Ovary (tissue), 9 donors: ENCODE measurements around the gene TCF7L1. TPM values are rescaled to one million over a fixed set of nuclear protein-coding genes. Genes with fewer than 3 reads are reported as not detected.
"Not testable (repeated sequence)": the region's sequence is repeated elsewhere in the genome, so short reads cannot be mapped to it uniquely, and the experiment has no call there.

Experiments used
- DNase-seq, 5 donors: peaks; one replicate each; pipeline ENCODE4 v3.0.0-alpha.2; 2019 to 2020
- H3K27ac ChIP-seq, 2 donors: fragments of 200-600 bp; one replicate each; pipeline versions ENCODE4 v1.5.1 to v1.8.0; 2019 to 2022
- H3K27me3 ChIP-seq: fragments of 200-600 bp; one replicate; pipeline ENCODE4 v1.8.0; 2022
- H3K36me3 ChIP-seq: fragments of 200-600 bp; sonication (generic); one replicate; pipeline ENCODE4 v1.5.1; 2019
- H3K4me1 ChIP-seq: one replicate; pipeline ENCODE4 v1.8.1; 2013; ENCODE audit warnings: mild to moderate bottlenecking, moderate library complexity; ENCODE audit not compliant: insufficient read depth
- H3K4me3 ChIP-seq: fragments of 200-600 bp; sonication (generic); one replicate; pipeline ENCODE4 v1.5.1; 2017
- H3K9me3 ChIP-seq, 2 donors: fragments of 200-600 bp in 1 of 2; sonication (generic) in 1 of 2; one replicate each; pipeline versions ENCODE4 v1.5.1 to v1.8.1; 2013 to 2019; ENCODE audit warnings: mild to moderate bottlenecking in 1 of 2, moderate library complexity in 1 of 2
- EP300 ChIP-seq: sonication (generic); formaldehyde crosslinking; IDR thresholded peaks from one replicate; pipeline ENCODE4 v1.6.1; 2017; ENCODE audit warnings: antibody characterized with exemption
- POLR2A ChIP-seq: fragments of 450-650 bp; IDR thresholded peaks from one replicate; pipeline ENCODE4 v1.6.1; 2017; ENCODE audit warnings: antibody characterized with exemption, mild to moderate bottlenecking, moderate library complexity
- WGBS, 3 donors: extraction: QIAGEN DNeasy Blood & Tissue Kit in 1 of 3; methylation state at CpG; one replicate each; pipeline versions ENCODE4 v1.1.5 to v1.1.7; 2013 to 2017; 5-methylcytosine and 5-hydroxymethylcytosine counted together
- intact Hi-C, 4 donors: fragments of 100-400 bp; cut with DNase I; formaldehyde crosslinking; loops; one replicate each; pipeline versions ENCODE4 v1.11.0 to v1.15.1; 2022 to 2023
- polyA plus RNA-seq, 2 donors: library from polyadenylated mRNA; stranded (reverse); fragments of 200-250 nt in 1 of 2; fragments of 350-450 nt in 1 of 2; fragmentation: Illumina TruSeq in 1 of 2; extraction: RNeasy Lipid Tissue Mini Kit (QIAGEN cat#74804) in 1 of 2; gene quantifications; one replicate each; pipeline ENCODE4 v1.2.3, GENCODE V29; 2013 to 2014
- total RNA-seq, 7 donors: library from RNA; depleted of rRNA in 2 of 7; stranded (reverse); fragments of >200 nt in 2 of 7; fragmentation: NEBNext Ultra II Directional in 3 of 7; extraction: Animal tissue kit (Norgen Biotek cat#: 25700) in 3 of 7; gene quantifications; one replicate each; pipeline versions ENCODE4 v1.1.0 to v1.2.4, GENCODE V29; 2016 to 2023
- TF ChIP-seq, protein P1 (sequence below), 3 donors: fragments of 450-650 bp in 2 of 3; fragments of 200-600 bp in 1 of 3; IDR thresholded peaks; one replicate each; pipeline versions ENCODE4 v1.5.1 to v1.8.0; 2016 to 2022; ENCODE audit warnings: antibody characterized with exemption in 3 of 3, mild to moderate bottlenecking in 1 of 3
- donor health status: DM: no; HTN: no; CAD: no; lungs with moderate emphysema.
- donor health status: DM: no; HTN: no; CAD: no.
- donor health status: Bipolar disorder and iron deficiency.
- donor health status: DM: yes; HTN: yes; CAD: no.
- donor health status: DM: no; HTN: no; CAD: no.
- donor health status: DM: yes; HTN: yes; CAD: no.

The TCF7L1 gene
- total and polyA plus RNA-seq, 9 donors = 5.2 to 29.8 (median 23.9) TPM

DNA sequence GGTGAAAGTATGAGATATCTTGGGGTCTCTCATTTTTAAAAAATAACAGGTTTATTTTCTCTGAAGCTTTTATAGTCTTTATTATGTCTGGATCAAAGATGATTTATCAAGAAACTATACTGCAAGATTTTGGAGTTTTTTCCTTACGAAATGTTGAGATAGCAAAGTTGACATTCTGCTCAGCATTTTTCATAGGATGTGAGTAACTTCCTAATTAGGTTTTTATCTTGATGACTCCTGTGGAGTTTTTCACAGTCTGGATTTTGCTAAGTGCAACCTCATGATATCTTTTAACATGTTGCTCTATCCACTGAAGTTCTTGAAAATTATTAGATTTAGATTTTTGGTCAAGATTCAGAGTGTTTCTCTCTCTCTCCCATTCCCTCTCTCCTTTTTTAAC is 17.8 kb downstream of the TCF7L1 start:
- no peak for DNase-seq
- Histone ChIP-seq H3K27me3 (no peaks in the 10 kb centered on the region), H3K36me3 (no peaks in the 10 kb centered on the region), H3K9me3 (no peaks in the 10 kb centered on the region), H3K4me1 (peaks cover 3% of the 10 kb centered on the region), H3K4me3 (no peak overlapping the region), H3K27ac (no peak overlapping the region)
- intact Hi-C loops = no loop called here
- 63 to 73% (median 65%) methylated on average over 1 of the region's 1 CpG for WGBS, 3 donors
- TF ChIP-seq POLR2A (no peak), EP300 (no peak)
- TF ChIP-seq, protein P1, sequence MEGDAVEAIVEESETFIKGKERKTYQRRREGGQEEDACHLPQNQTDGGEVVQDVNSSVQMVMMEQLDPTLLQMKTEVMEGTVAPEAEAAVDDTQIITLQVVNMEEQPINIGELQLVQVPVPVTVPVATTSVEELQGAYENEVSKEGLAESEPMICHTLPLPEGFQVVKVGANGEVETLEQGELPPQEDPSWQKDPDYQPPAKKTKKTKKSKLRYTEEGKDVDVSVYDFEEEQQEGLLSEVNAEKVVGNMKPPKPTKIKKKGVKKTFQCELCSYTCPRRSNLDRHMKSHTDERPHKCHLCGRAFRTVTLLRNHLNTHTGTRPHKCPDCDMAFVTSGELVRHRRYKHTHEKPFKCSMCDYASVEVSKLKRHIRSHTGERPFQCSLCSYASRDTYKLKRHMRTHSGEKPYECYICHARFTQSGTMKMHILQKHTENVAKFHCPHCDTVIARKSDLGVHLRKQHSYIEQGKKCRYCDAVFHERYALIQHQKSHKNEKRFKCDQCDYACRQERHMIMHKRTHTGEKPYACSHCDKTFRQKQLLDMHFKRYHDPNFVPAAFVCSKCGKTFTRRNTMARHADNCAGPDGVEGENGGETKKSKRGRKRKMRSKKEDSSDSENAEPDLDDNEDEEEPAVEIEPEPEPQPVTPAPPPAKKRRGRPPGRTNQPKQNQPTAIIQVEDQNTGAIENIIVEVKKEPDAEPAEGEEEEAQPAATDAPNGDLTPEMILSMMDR (IDR thresholded peaks at IDR 0.05) = no peak

DNA sequence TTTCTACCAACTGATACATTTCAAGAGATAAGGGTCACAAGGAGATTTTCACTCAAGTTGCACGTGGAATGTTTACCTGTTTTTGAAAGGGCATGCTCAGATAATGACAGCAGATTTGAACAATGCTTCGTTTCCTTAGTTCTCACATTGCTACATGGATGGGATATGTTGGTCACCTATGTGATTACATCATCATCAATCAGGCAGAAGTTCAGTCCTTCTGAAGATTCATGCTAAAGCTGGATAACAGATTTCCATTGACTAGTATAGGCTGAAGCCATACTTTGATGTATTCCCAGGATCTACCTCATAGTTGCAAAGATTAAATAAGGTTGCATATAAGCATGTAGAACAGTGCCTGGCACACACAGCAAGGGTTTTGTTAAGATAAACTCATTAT is 19.7 kb downstream of the TCF7L1 start:
- WGBS, 3 donors = 87 to 95% (median 90%) methylated on average over 2 of the region's 2 CpGs
- peaks cover 16% of the 10 kb centered on the region for H3K4me1 ChIP-seq
- TF ChIP-seq POLR2A (no peak), EP300 (no peak)
- TF ChIP-seq, protein P1 (IDR thresholded peaks at IDR 0.05) = no peak
- H3K9me3 ChIP-seq = no peaks in the 10 kb centered on the region
- intact Hi-C loops = no loop called here
- H3K27me3 ChIP-seq = no peaks in the 10 kb centered on the region
- H3K27ac ChIP-seq = no peak overlapping the region
- no peak overlapping the region for H3K4me3 ChIP-seq
- no peak for DNase-seq
- H3K36me3 ChIP-seq = no peaks in the 10 kb centered on the region

DNA sequence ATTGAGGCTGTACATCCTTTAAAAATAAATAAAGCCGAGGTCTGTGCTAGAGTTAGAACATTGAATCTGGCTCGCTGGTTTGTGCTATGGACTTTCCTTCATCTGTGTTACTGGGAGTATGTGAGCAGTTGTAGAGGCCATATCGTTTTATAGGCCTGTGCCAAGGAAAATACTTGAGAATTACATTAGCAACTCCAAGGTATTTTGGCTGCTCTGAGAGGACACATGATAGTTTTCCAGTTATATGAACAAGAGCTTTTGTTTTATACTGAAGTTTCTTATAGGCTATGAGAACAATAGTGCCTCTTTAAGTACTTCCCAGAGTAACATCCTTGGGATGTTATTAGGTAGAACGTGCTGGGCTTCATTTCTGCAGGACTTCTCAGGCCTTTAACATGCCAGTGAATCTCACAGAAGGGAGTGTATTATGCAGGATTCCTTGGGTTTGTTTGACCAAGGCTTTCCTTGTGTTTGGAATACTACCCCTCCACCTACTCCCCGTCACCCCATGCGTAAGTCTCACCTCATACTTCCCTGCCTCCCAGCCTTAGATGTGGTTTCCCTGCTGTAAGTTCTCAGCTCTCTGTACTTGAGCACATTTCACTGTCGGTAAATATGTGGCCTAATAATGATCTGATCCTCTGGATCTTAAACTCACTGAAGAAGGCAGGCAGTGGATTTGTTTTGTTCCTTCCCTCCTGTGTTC is 21.0 kb downstream of the TCF7L1 start:
- Histone ChIP-seq H3K4me1 (peaks cover 22% of the 10 kb centered on the region), H3K27me3 (no peaks in the 10 kb centered on the region), H3K4me3 (no peak overlapping the region), H3K9me3 (no peaks in the 10 kb centered on the region), H3K27ac (no peak overlapping the region), H3K36me3 (no peaks in the 10 kb centered on the region)
- TF ChIP-seq, protein P1 (IDR thresholded peaks at IDR 0.05) = no peak
- TF ChIP-seq EP300 (no peak), POLR2A (no peak)
- no peak for DNase-seq
- 20 to 37% (median 31%) methylated on average over 7 of the region's 7 CpGs for WGBS, 3 donors
- intact Hi-C loops = no loop called here

DNA sequence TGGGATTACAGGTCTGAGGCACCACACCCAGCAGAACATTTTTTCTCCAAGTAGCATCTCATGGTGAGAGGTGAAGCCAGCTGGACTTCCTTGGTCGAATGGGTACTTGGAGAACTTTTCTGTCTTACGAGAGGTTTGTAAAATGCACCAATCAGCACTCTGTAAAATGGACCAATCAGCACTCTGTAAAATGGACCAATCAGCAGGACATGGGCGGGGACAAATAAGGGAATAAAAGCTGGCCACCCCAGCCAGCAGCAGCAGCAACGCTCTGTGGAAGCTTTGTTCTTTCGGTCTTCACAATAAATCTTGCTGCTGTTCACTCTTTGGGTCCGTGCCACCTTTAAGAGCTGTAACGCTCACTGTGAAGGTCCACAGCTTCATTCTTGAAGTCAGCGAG is 21.9 kb downstream of the TCF7L1 start:
- WGBS, 3 donors = 89 to 96% (median 96%) methylated on average over 8 of the region's 8 CpGs
- H3K27ac ChIP-seq, H3K9me3 ChIP-seq, H3K4me3 ChIP-seq, intact Hi-C loops, H3K36me3 ChIP-seq, H3K27me3 ChIP-seq, DNase-seq: not testable (repeated sequence)
- peaks cover 28% of the 10 kb centered on the region for H3K4me1 ChIP-seq

DNA sequence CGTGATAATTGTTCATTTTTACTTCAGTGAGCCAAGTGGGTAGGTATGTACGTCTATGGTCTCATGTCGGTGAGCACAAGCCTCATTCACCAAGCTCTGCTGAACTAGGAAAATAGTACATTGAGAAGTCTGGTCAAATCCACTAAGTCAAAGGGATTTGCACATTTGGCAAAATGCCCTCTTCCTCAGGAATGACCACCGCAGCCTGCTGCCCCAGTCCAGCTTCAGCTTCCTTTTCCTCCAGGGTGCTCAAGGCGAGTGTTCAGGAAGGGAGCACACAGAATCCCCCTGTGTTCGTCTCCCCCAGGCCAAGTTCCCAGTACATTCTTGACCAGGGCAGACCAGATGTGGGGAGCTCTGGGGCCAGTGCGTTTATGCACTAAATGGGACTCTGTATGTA is 23.0 kb downstream of the TCF7L1 start:
- intact Hi-C loops = no loop called here
- WGBS, 3 donors = 63 to 66% (median 66%) methylated on average over 7 of the region's 7 CpGs
- Histone ChIP-seq H3K4me3 (no peak overlapping the region), H3K27me3 (no peaks in the 10 kb centered on the region), H3K27ac (no peak overlapping the region), H3K9me3 (no peaks in the 10 kb centered on the region), H3K4me1 (peaks cover 28% of the 10 kb centered on the region), H3K36me3 (no peaks in the 10 kb centered on the region)
- DNase-seq = no peak
- no peak for TF ChIP-seq POLR2A
- no peak for TF ChIP-seq EP300
- TF ChIP-seq, protein P1 (IDR thresholded peaks at IDR 0.05) = no peak
